GM18873 (cell line): ENCODE data around the gene DENND1A.
"Not testable (repeated sequence)": the region's sequence is repeated elsewhere in the genome, so short reads cannot be mapped to it uniquely, and the experiment has no call there.

ENCODE experiments used
- ATAC-seq: cut with Tn5 transposase; IDR thresholded peaks from one replicate; pipeline ENCODE4 v1.9.1; 2021; ENCODE audit warnings: mild to moderate bottlenecking, moderate library complexity, moderate number of reproducible peaks; ENCODE audit not compliant: unreplicated experiment, low FRiP score

DENND1A gene

DNA sequence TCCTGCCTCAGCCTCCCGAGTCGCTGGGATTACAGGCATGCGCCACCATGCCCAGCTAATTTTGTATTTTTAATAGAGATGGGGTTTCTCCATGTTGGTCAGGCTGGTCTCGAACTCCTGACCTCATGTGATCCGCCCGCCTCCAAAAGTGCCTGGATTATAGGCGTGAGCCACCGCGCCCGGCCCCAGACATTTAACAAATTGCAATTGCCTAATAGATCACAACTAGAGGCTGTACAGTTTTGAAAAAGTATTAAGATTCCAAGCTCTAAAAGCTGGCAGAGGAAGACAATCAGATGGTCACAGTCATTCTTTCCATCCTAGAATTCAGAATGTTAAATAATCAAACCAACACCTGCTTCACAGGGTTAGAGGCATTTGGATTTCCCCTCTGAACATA, 293.1 kb downstream of the DENND1A start:
- ATAC-seq, result not testable (repeated sequence)

DNA sequence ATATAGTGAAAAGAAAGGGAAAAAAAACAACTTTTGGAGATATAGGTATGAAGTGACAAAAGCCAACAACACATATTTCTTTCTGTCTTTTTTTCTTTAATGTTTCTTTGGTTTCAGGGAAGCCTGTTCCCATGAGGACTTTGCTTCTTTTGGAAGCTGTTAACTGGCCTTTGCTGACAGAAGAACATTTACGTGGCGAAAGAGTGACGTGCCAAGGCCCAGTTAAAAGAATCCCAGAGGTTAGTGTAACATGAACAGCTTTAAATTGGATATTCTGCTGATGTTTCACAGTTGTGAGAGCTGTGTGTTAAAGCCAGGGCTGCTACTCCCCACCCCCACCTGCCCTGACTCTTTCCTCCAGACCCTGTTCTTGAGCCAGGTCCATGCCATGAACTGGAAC, 298.1 kb downstream of the DENND1A start:
- no peak for ATAC-seq

DNA sequence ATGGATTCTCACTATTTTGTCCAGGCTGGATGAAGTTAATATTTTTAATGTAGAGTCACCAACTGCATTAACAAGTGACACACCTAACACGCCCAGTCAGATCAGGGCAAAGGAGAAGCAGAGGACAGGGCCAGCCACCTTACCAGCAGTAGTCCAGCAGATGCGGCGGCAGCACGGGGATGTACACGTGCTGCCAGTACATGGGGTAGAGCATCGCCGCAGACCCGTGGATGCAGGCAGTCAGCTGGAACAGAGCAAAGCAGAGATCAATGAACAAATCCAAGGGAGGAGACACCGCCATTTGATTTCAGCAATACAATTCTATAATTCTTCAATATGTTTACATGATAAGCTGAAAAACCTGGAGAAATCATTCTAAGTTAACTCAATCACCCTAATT, 299.7 kb downstream of the DENND1A start:
- ATAC-seq, result no peak

DNA sequence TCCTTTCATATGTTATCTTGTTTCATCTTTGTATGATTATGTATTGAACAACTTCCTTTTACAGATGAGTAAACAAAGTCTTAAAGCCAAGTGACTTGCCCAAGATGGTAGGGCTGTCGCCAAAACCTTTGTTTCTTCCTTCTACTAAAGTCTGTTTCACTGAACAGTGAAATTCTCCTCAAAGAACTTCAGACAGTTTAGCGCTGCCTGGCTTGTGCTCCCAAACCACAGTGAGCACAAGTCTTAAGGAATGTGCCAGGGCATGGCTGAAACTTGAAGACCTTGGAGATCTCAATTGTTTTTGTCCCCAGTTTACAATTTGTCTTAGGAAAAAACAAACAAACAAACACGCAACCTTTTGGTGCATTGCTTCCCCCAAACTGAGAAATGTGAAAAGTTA, 300.4 kb downstream of the DENND1A start:
- ATAC-seq, result no peak

DNA sequence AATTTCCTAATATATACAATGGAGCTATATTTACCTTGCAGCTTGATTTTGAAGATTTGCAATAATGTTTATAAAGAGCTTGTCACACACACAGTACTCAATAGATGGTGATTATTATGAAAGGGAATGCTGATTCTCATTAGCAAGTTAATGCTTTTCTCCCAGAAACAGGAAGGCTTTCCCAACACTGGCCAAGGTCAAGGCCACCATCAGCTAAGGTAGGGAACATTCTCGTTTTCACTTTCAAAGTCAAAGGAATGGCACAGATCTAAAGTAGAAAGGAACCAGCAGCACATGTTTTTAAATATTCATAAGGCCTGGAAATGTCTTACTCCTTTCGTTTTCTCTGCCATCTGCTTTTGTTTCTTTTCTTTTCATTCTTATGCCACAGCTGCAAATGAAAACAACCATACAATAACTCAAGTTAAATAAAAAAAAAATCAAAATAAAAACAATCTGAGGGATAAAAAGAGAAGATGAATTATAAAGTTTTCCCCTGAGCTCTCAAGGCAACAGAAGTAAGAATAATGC, 307.1 kb downstream of the DENND1A start:
- no peak for ATAC-seq

DNA sequence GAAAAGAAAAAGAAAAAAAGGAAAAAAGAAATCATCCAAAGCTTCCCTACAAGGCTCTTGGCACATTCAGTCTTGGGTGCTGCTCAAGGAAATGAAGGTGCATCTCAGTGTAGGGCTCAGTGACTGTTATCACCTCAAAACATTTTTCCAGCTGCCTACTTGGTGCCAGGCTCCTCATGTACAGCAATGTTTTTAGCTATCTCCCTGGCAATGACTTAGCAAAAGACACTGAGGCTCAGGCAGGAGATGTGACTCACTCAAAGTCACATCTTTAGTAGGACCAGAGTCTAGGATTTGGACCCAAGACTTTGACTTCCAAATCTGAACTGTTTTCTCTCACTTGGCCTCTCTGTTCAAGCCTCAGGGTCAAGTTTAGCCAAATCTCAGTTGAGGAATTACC, 309.7 kb downstream of the DENND1A start:
- no peak for ATAC-seq

DNA sequence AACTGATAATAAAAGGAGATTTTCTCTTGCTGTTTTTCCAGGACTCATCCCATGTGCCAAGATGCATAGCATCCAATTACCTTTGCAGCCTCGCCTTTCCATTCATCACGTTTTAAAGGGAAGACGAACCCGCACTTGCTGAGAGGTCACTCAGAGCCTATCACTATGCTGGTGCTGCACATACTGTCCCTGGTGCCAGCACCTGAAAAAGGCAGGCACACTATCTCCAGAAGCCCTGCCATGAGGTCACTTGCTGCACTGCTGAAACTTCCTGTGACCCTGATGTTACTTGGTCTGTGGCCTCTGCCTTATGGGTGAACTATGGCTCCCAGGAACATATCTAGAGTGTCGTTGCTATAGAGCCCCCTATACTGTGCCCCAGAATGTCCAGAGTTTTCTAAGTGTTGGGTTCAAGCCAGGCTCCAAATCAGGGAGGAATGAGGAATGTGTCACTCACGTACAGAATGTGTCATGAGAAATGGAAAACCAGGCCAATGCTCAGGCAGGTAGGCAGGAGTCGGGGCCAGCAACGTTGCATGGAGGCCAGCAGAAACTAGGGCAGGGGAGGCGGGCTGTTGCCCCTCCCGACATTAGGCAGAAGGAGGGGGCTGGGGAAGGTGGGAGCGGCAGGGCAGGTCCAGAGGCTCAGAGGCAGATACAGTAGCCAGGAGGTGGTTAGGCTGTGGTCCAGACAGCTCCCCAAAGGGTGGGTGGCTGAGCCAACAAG, 311.8 kb downstream of the DENND1A start:
- ATAC-seq, result no peak

DNA sequence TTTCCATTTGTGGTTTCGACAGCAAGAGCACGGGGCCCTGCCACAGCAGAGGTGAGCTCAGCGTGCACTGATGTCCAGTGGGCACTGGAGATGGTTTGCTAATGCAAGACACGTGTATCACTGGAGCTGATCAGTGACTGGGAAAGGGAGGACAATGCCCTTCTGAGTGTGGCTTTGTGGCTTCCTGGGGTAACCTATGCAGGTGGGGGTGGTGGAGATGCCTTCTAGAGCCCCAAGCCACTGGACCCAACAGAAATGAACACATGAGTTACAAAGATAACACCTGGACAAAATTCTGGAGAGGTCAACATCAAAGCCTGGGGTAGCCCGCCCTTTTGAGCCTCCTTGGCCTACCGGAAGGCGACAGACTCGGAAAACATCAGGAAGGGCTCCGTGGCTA, 312.6 kb downstream of the DENND1A start:
- no peak for ATAC-seq

DNA sequence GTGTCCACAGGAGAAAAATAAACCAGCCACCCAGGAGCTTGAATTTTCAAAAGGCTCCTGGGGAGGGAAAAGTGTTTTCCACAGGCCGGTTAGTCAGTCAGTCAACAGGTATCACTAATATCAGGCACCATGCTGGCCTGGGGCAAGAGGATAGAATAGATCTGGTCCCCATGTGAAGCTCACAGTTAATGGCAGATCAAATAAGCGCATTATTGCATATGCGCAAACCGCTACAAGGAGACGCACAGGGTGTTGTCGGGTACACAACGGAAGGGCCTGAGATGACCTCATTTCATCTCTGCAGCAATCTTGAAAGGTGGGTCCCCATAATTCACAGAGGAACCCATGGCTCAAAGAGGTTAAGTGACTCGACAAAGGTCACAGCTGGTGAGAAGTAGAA, 313.2 kb downstream of the DENND1A start:
- no peak for ATAC-seq

DNA sequence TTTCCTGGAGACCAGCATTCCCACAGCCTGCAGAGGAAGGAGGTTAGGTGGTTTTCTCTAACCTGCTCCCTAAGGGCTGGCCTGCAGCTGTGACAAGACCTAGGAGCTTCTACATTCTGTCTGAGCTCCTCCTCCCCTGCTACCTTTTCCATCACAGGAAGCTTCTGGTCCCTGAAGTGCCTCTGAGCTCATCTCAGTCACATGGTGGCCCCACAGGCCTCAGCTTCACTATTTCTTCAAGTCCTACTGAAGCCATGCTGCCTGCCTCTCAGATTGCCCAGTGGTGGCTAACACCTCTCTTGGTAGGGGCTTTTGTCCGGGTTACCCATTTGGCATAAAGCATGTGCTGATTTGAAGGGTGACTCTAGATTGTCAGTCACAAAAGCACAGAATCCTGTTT, 314.5 kb downstream of the DENND1A start:
- no peak for ATAC-seq

DNA sequence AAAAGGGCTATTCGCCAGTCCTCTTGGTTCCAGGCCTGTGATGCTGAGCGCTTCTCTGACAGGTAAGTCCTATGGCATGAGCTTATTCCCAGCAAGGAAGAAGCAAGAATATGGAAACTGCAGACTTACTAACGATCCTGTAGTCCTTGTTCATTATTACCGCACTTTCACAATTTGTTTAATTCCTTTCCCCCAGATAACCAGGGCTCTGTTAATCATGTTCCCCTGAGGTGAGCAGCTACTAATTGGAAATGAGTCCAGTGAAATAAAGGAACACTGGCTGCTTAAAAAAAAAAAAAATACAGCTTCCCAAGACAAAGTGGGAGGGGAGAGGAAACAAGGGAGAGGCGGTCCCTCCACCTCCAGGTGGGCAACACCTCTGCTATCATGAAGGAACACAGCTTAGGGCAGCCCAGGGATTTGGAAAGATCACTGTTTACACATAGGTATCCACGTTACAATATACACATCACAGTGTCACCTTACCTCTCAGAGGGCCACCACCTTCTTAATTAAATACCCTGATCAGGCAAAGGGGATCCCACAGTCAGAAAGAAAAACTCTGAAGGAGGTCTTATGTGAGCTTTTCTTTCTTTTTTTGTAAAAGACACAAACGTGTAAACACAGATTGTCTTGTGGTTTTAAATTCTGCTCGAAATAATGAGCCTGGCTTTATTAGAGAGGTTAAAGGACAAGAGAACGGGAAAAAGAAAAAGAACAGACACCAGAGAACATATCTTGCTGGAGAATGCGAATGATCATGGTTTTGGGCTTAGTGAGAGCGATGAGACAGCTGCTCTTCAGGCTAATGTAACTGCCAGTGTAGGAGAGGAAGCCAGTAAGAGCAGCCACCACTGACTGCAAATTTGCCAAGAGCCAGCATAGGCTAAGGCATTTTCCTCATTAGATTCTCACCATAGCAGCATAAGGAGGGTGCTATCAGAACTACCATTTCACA, 315.3 kb downstream of the DENND1A start:
- no peak for ATAC-seq

DNA sequence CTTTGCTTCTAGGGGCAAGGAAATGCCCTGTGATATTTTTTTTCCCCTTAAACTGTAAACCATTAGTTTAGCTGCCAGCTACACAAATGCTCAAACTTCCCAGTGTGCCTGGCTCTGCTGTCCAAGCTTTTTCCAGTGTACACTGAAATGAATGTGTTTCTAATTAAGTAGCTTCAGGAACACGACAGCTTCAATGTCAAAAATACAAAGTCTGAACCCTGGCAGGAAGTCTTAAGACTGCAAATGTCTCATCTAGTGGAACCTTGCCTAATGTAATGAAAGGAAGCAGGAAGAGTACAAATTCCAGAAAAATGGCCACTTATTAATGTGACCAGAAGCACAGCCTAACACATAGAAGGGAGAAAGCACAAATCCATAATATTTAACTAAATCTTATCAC, 318.7 kb downstream of the DENND1A start:
- ATAC-seq, result no peak

DNA sequence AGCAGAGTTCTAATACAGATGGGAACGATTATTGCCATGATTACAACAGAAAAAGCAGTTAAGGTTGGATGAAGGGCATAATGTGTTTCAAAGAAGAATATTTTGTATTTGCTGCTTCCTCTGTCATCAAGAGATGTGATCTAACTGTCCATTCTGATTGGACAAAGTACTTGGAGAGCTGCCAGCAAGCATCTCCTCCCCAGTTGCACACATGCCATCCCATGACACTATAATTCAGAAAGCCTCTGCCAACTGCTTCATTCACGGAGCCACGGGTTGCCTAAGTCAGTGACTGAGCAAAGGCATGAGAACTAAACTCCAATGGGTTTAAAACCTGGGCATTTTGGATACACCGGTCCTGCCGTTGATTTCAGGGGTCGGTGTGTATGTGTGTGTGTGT, 320.1 kb downstream of the DENND1A start:
- ATAC-seq, result no peak

DNA sequence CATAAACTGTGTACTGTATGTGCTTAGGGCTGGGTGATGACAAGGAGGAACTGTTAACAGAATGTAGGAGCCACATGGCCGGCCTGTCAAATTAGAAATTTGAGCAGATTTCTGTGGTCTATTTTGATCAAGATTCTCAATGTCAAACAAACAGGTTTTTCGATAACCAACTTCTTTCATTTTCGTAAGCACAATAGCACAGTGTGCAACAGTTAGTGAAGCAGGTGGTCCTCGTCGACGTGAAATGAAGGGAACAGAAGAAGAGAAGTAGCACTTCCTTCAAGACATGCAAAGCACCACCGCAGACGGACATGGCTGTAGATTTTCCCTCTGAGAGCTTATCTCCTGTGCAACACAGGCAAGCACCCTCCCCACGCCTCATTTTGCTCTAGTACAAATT, 321.8 kb downstream of the DENND1A start:
- peak; percentile 84 for ATAC-seq

DNA sequence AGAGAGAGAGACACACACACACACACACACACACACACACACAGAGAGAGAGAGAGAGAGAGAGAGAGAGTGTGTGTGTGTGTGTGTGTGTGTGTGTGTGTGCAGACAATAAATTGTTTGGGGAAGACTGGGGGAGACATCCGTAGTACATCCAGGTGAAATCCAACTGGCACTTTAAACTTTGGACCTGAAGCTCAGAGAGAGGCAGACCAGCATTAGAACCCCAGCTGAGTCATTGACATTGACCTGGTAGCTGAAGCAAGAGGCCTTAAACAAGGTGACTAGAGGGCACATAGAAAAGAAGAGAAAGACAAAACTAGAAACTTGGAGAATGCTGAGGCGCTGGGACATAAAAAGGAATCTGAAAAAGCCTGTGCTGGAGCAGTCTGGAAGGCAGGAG, 322.4 kb downstream of the DENND1A start:
- no peak for ATAC-seq

DNA sequence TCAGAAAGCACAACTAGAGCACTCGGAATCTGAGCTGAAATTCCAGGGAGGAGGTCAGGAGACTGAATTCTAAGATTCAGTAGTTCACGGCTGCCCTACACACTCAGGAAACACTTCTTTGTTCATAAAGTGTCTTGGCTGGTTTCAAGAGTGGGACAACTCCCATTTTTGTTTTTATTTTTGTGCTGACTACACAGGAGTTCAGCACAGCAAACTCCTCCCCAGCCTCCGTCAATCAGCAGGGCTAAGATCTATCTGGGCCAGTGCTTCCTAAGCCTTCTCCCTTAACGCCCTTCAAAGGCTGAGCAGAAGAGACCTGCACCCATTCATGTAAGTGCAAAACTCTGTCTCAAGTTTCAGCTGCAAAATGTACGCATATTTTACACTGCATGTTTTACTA, 323.8 kb downstream of the DENND1A start:
- ATAC-seq, result no peak

DNA sequence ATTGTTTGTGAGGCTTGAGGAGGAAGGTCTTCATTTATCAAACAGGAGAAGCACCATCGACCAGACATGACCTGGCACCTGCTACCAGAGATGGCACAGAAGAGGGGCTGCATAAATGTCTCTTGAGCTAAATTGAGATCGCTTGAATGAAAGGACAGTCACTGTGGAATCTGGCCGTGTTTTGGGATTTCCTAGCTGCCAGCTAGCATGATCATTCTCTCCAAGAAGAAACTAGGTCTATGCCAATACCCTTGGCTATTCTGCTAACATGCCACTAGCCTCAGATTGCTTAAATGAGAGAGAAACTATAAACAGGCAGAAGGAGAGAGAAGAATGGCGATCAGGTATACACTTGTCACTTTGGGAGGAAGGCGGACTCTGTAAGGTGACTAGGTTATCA, 324.6 kb downstream of the DENND1A start:
- ATAC-seq, result no peak

DNA sequence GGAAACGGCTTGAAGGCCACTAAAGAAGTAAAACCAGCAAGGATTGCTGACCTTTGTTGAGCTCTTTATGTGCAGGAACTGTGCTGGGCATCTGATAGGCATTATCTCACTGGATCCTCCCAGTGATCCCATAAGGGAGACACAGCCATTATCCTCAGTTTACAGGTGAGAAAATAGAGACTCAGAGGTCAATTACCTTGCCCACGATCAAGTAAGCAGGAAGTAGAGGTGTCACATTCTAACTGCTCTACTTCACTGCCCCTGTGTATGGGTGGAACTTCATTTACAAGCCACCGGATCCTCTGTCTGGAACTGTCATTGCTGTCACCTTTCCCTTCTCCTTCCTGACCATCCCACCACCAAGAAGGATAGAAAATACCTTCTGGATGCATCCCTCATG, 325.1 kb downstream of the DENND1A start:
- ATAC-seq, result no peak

DNA sequence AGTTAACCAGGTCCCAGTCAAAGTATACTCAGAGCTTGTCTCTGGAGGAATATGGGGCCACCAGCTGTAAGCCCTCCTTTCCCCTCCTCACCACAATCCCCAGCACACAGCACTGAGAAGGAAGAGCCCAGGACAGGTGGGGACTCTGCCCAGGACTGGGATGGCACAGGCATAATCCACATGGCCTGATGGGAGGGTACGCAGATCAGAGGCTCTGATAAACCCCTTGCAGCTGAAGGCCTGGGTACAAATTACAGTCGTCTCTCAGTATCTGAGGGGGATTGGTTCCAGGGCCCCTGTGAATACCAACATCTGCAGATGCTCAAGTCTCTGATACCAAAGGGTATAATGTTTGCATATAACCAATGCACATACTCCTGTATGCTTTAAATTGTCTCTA, 328.1 kb downstream of the DENND1A start:
- no peak for ATAC-seq

DNA sequence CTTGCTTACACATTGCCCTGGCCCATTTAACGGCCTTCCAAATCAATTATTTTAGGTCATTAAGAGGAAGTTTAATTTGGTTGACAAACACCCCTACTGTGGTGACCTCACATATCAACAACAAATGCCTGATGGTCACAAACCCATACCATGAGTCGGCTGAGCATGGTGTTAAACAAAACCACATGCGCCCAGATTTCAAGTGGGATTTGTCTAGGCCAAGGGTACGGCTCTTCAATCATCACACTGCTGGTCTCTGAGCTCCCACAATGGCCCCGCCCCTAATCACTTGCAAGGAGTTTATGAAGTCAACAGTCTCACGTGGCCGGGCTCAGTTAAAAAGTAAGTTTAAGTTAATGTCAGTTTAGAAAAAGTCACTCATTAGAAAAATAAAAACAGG, 330.1 kb downstream of the DENND1A start:
- ATAC-seq, result no peak

DNA sequence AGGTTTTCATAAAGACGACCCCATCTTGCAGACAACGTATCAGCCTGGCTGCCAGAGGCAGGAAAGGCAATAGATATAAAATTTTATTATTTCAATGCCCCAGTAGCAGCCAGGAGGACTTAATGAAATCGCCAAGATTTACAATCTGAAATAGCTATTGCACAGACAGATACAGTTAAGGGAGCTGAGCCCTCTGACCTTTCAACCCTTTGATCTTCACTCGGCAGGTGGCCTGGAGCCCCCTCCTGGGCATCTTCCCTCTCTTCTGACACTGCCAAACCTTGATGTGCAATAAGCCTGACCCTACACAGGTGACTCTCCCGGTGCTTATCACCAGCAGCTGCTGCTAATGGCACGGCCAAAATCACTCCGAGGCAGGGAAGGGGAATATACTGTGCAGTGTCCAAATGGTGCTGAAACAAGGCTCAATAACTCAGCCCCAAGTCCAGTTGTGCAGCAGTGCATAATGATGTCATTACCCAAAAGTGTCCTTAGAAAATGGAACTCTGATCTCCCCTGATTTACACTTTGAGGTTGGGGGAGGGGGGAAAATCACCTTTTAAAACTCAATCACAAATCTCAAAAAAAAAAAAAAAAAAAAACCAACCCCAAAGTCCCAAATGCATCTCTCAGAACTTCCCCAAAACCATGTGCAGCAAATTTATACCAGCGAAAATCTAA, 331.9 kb downstream of the DENND1A start:
- ATAC-seq, result no peak
